Mammary epithelial cell (primary cell): Measurements from ENCODE around the gene PRKN.

Experiments used
- CTCF ChIP-seq, 2 donors: IDR thresholded peaks in 1 of 2; conservative IDR thresholded peaks in 1 of 2; 2 replicates each; pipeline ENCODE4 v1.5.1; 2011 to 2012; ENCODE audit warnings: inconsistent platforms in 2 of 2, low read length in 2 of 2, mild to moderate bottlenecking in 2 of 2, control low read depth in 1 of 2, low read depth in 1 of 2; ENCODE audit not compliant: insufficient read depth in 1 of 2; ENCODE audit errors: extremely low read depth in 1 of 2
- EZH2 ChIP-seq: IDR thresholded peaks from 2 replicates; pipeline ENCODE4 v1.6.1; 2012; ENCODE audit warnings: low read length, inconsistent platforms, borderline replicate concordance

- TF ChIP-seq EZH2 (no peak), CTCF (conservative IDR thresholded peaks at IDR 0.05 in 1 of 2, IDR thresholded peaks at IDR 0.05 in 1 of 2; ENCODE audit: extremely low read depth in 1 of 2, insufficient read depth in 1 of 2, low read depth in 1 of 2, low read length in 2 of 2) (no peak)
Observed at GRCh38 chr6:161349886-161350285, 1377.7 kb downstream of the PRKN start.
